GM18502 (cell line): ENCODE data around the gene CPA3.

Experiments
- ATAC-seq: cut with Tn5 transposase; IDR thresholded peaks from one replicate; pipeline ENCODE4 v1.9.1; 2021; ENCODE audit warnings: mild to moderate bottlenecking; ENCODE audit not compliant: unreplicated experiment, poor library complexity

The CPA3 gene

DNA sequence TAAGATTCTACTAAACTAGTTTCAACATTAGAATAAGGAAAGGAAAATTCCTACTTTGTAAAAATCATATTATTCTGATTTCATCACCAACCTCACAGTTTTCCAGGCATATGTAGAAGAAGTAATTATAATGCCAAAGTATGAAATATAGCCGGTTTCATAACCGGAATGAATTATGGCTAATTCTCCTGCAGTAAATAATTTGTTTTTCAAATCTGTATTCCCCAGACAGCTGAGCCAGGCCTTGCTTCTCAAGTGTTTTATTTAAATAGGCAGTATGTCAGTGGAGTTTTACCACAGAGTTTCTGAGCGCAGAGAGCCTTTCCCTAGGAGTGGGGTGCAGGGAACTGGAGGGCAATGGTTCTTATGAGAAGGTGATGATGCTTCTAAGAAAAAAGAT is 8.7 kb upstream of the CPA3 start:
- no peak for ATAC-seq

DNA sequence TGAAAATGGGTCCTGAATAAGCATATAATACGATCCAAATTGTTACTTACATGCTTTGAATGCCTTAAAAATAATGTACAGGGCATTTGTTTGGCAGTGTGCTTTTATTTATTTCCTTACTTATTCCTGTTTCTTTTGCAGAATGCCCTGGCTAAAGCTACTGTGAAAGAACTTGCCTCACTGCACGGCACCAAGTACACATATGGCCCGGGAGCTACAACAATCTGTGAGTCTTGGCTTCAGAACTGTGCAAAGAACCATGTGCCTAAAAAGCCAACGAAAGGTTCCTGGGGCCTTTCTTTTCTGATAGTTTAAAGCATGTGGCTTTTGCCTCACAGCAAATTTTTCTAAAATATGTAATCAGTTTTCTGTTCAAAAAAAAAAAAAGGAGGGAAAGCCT is 7.8 kb upstream of the CPA3 start:
- no peak for ATAC-seq

DNA sequence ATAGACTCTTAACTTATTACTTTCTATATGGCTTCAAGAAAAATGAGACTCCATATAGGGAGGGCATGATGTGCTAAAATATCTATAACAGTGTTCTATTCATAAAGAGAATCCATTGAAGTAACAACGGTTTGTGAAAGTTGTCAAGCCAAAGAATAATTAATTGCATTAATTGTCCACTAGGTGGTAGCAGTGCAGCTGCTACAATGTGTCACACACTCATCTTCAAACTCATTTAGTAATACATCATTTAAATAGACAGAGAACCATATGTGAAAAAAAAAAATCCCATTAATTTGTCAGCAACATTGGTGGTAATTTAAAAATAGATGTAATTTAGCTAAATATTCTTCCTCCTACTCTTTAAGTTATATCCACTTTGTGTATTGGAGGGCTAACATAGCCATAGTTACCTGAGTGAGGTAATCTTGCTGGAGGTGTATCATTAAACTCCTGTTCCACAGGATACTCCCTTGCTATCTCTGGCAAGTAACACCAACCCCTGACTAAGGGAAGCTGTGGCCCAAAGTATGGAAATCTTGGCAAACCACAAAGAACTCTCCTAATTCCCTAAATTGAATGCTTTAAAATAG is 3.7 kb upstream of the CPA3 start:
- peak; percentile 84 for ATAC-seq

DNA sequence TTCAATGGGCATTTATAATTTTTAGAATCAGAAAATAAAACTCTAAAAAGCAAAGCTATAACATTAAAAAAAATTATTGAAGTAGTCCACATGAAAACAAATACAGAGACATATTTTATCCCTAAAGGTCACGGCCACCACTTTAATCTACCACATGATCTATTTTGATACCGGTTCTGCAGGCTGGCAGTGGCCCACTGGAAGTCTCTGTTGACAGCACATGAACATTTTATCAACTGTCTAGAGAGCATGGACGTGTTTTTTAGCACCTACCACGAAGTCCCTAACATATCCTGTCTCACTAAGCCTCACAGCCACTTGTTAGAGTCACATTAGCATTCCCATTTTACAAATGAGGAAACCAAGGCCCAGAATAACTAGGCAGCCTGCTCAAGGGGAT is 1.8 kb upstream of the CPA3 start:
- no peak for ATAC-seq

DNA sequence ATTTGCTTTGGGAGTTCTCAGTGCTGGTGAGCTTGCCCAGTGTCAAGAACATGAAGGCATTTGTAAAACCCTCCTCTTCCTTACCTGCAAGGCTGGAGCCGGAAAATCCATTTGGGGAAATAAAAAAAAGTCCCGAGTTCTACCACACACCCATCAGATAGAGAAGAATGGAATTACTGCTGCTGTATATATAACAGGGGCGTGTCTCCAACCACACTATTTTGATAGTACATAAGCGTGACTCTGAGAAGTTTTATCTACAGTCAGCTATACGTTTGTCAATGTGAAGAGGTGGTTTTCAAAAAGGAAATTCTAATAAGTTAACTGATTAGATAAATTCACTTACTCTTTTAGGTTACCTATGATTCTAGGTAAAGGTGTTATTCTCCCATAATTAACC is 1.3 kb upstream of the CPA3 start:
- no peak for ATAC-seq

DNA sequence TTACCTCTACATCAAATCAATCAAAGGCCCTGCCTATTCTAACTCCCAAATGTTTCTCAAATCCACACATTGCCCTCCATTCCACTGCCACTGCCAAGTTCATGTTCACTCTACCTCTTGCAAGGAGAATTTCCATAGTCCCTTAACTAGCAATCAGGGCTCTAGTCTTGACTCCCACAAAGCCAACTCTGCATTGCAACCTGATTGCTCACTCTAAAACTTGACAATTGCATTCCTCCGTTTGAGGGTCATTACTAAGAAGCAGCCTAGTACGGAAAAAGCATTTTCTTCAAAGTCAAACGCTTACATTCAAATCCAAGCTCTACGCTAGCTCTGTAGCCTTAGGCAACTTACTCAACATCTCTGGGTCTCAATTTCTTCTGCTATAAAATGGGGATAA is 1.2 kb downstream of the CPA3 start:
- no peak for ATAC-seq

DNA sequence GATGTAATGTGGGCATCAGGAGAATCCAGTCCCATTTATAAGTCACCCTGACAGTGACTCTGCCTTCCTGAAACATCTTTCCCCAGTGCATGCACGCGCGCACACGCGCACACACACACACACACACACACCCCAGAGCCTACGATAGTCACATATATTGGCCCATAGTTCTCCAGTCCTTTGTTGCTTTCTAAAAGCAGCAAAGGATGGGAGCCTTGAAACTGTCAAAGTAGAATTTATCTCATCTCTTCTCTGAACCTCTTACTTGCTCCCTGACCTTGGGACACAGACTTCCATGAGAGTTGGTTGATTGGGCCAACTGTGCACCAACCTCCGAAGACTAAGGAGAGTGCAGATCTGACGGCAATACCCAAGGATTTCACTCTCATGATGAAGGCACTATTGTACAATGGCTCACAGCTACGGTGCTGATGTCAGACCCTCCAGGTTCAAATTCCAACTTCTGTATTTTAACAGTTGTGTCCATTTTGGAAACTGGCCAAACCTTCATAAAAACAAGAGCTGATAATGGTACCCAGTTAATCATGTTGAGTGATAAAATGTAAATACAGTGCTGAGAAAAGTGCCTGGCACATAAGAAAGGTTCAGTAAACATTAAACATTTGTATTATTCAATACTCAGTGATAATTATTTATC is 8.3 kb downstream of the CPA3 start:
- ATAC-seq, result no peak

DNA sequence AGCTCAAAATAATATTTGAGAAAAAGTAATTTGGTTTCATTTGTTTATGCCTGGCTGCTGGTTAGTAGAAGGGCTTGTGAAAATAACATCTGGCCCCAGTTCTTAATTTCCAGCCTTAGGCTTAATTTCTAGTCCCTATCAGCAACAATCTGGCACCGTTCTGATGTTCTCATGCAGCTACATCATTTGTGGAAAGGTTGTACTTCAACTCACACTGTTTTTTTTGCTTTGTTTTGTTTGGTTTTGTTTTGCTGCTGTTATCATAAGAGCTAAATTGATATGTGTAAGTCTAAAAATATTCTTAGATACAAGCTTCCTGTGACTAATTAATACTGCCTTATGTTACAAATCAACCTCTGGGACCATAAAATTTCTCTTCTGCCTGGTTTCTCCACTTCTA is 8.9 kb downstream of the CPA3 start:
- no peak for ATAC-seq

DNA sequence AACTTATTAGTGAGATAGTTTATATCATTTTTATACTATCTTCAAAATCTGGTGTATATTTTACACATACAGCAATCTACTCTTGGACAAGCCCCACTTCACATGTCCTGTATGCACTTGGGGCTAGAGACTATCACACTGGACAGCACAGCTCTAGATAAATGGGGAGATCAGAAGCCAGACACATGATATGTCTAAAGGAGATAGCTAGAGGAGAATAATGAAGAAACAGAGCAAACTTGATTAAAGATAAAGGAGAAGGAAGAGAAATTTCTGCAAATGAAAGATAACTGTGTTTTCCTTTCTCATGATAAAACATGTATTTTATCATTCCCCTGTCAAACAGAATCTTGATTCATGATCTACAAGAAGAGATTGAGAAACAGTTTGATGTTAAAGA is 13.0 kb downstream of the CPA3 start:
- no peak for ATAC-seq

DNA sequence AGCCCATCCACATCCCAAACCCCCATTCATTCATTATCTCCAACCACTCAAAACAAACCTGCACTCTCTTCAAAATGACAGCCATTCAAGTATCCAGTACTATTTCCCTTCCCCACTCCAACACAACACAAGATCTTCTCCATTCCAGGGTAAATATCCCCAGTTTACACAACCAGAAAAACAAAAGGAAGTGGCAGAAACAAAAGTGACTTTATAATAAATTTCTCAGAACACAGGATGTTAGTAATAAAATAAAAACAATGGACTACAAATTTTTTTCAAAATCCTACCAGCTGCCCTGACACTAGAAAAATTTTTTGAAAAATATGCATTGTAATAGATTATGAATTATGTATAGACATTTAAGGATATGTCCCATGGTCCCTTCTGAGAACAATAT is 14.2 kb downstream of the CPA3 start:
- ATAC-seq, result no peak

DNA sequence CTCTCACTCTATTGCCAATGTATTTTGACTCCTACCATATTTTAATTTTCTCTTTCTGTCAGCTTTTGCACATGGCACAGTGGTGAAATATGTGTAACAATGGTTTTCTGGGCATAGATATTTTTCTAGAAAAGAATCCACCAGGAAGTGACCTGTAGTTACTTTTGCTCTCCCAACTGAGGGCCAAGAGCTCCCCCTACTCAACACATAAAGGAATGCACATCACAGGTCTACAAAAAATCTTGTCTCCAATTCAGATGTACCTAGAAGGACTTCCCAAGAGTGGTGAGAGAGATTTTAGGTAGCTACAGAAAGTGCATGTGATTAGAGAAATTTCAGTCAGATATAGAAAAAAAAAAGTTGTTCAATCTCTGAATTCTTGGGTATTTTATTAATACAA is 15.6 kb downstream of the CPA3 start:
- ATAC-seq, result peak; percentile 57

DNA sequence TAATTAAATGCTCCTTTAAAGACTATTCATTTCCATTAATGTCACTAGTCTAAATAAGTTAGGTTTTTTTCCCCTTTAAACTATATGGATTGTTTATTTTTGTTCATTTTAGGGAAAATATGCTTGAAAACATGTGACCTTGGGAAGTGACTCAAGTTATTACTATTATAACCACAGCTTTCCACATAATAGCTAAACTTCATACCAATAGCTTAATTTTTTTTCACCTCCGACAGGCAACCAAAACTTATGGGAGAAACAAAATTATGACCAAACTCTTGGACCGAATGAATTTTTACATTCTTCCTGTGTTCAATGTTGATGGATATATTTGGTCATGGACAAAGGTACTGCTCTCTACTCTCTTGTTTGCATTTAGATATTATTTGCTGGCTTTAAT is 16.2 kb downstream of the CPA3 start:
- ATAC-seq, result no peak

DNA sequence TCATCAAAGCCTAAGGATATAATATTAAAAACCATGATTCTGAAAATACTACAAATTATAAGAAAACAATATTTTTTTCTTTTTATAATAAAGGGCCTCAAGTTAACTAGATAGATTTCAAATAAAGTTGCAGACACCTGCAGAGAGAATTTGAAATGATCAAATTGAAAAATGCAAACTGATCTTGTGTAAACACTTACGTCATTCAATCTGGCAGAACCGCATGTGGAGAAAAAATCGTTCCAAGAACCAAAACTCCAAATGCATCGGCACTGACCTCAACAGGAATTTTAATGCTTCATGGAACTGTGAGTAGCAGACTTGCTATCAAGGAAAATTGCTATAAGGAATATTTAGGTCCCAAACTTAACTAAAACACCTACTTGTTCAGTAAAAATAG is 17.2 kb downstream of the CPA3 start:
- ATAC-seq, result no peak

DNA sequence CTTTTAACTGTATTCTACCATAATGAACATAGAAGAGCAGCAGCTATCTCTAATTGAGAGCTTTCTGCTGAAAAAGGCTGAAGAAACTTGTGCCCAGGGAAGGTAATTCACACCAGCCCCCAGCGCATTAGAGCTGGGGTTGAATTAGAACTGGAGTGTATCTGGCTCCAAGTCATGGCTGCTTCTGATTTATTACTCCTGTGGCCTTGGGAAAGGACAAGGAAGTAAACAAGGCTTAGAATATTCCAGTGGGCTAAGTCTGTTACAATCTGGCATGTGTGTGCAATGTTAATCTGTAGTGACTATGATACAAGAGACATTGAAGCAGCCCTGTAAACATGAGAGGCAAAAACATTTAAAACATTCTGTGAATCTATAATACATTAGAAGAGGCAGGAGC is 18.1 kb downstream of the CPA3 start:
- ATAC-seq, result no peak

DNA sequence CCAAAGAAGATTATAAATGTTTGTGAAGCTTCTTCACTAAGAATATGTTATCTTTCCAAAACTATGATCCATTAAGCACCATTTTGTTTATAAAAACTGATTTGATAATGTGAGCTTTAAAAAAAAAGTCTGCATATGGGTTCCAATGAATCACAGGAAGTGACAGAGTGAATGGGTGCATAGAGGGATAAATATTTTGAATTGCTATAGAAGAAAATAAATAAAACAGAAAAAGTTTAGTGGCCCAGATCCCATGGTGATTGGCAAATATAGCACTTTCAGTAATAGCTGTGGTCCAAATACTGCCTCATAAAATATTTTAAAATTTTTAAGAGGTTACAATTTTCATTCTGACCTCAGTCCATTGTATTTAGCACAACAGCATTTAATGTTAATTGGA is 19.2 kb downstream of the CPA3 start:
- no peak for ATAC-seq

DNA sequence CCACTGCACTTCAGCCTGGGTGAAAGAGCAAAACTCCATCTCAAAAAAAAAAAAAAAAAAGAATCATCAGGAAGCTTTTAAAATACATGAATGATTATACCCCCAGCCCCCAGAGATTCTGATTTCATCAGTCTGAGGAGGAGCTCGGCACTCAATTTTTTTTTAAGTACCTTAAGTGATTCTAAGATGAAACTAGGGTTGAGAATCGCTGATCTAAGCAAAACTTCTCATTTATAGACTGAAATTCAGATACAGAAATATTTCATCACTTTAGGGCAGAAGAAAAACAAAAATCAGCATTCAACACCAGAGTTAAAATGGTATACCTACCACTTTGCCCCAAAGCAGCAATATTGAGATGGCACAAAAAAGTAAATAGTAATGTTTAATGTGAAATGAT is 24.7 kb downstream of the CPA3 start:
- ATAC-seq, result no peak

DNA sequence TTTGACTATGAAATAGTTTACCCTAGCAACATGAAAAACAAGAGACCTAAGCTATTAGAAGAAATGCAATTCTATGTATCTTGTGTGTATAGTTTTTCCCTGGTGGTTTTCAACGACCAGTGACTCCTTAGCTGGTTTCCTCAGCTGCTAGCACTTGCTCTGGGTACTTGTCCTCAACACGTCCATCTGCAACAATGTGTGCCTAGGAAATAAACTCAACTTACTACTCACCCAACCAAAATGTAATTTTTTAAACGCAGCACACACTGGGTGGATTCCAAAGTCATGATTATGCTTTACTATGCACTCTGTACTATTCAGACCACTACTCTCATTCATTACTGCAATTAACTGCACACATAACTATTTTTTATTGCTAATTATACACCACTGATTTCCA is 31.0 kb downstream of the CPA3 start:
- no peak for ATAC-seq

DNA sequence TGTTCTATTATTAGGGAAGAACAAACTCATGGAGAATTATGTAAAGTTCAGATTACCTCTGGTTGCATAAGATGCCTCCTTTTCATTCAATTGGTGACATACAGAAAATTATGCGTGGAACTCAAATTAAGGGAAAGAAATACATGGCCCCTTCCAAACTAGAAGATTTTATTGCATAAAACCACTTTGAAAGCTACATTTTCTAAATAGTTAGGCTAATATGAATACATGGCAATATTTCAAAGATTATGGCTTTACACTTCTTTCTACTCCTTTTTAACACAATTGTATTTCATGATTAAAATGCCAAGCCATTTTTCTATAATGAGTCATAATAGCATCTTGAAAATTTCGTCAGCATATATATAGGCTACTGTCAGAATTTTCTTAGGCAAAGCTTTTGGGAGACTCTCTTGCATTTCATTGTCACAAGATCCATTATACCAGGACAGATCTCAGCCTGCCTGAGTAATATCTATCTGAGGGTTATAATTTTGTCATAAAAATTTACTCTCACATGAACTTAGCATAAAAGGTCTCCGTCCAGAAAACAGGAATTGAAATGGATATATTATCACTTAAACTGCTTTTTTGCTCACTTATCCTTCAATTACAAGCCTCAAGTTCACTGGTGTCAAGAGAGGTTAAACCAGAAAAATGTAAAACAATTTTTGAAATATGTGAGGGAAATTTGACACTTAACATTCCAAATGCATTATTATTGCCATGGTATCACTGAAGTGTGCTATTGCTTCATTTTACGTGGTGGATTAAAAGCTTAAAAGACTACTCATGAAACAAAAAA is 37.1 kb downstream of the CPA3 start:
- ATAC-seq, result no peak

DNA sequence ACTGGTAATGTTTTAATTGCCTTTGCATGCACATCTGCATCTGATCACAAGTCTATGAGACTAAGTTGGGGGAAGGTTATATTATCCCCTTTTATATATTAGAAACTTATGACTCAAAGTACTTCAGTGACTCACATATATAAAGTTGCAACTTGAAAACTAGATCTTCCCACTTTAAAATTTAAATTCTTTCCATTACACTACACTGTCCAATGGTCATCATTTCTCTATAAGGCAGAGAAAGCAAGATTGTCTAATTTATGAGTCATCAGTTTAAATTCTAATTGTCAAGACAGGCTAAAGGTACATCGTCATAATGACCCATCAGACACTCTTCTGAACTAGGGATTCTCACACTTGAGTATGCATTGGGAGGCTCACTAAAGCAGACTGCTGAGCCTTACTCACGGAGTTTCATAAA is 37.9 kb downstream of the CPA3 start:
- ATAC-seq, result no peak

DNA sequence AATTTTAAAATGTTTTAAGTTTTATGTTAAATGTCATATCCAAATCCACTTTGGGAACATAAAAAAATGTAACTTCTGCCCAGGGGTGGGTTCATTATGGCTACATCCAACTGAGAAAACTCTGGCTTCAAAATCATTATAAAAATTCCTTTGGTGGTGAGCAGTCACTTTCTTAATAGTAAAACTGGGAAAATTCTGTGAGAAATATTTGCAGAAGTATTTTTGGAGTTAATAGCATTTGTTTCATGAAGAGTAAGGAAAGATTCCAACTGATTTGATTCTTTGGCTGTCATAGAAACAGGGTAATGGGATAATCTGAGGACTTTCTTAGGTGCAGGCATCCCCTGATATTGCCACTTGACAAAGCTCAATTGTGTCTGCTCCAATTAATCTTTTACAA is 38.8 kb downstream of the CPA3 start:
- no peak for ATAC-seq

DNA sequence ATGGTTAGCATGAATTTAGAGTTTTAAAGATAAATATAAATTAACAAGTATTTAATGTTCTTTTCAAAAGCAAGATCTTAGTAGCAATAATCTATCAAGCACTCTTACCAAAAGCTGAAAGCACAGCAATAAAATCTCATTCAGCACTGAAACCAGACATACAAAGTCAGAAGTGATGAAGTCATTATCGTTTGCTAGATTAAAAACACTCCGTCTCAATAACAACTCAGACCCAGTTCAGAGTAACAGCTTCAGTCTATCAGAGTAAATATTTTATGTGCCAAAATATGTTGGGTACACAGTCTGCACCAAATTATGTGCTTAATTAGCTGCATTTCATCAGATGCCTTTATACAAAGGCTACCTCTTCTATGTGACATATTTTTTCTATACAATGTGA is 41.6 kb downstream of the CPA3 start:
- no peak for ATAC-seq

DNA sequence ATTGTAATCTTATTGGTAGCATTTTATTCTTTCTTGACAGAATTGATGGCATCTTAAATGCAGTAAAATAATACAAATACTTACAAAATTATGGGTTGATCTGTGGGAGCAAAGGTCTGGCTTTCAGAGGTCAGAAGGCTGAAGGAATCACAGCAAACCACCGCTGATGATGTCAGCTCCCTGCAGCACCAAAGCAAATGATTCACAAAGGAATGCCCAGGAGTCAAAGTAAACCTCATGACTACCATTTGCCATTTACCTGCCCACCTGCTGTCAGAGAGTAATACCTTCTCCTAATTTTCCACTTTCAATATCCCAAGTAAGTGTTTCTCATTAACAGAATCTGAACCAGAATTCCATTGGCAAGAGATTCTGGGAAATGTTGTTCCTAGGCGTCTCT is 46.1 kb downstream of the CPA3 start:
- no peak for ATAC-seq
